ENCODE data around the gene ZFHX3.

GRCh38 chr16:72876221-72876620, 171.7 kb downstream of the ZFHX3 start:
- TF ChIP-seq CTCF (conservative IDR thresholded peaks at IDR 0.05 in 1 of 2, IDR thresholded peaks at IDR 0.05 in 1 of 2; ENCODE audit: low read depth in 1 of 2, low read length in 2 of 2) (no peak), EZH2 (IDR thresholded peaks at IDR 0.05; ENCODE audit: low read length, missing control alignments) (no peak)

All from fibroblast of lung (primary cell).